SH-SY5Y (cell line): ENCODE data around the gene TEDDM1.

Experiments used
- GATA2 ChIP-seq: IDR thresholded peaks from 2 replicates; pipeline ENCODE4 v1.6.1; 2011; ENCODE audit warnings: mild to moderate bottlenecking, low read depth, low read length
- GATA3 ChIP-seq: IDR thresholded peaks from 2 replicates; pipeline ENCODE4 v1.6.1; 2011; ENCODE audit warnings: low read depth, mild to moderate bottlenecking, low read length, moderate library complexity

GRCh38 chr1:182442333-182442732, 41.9 kb upstream of the TEDDM1 start:
- TF ChIP-seq GATA2 (no peak), GATA3 (no peak)
